ENCODE data around the gene NOL9.
A peak's percentile ranks its signal among the peaks of the same experiment; 100 is the strongest.
"Not testable (repeated sequence)": the region's sequence is repeated elsewhere in the genome, so short reads cannot be mapped to it uniquely, and the experiment has no call there.

Gene NOL9

DNA sequence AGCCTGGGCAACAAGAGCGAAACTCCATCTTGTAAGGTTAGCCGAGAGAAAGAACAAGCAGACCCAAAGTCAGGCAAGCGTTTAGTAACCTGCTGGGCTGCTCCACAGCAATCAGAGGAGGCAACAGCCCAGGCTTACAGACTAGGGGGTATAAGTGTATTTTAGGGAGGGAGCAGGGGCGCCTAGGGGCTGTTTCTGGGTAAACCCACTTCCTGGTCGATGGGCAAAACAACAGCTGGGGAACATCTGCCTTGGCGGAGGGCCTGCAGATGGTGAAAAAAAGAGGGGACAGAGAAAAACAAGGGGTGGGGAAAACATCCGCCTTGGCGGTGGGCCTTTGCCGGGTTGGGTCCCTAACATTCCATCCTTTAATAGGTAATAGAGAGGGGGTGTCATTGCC, 6.0 kb upstream of the NOL9 start:
- no peaks in the 10 kb centered on the region for H3K9me3 ChIP-seq
- TF ChIP-seq, protein P1, sequence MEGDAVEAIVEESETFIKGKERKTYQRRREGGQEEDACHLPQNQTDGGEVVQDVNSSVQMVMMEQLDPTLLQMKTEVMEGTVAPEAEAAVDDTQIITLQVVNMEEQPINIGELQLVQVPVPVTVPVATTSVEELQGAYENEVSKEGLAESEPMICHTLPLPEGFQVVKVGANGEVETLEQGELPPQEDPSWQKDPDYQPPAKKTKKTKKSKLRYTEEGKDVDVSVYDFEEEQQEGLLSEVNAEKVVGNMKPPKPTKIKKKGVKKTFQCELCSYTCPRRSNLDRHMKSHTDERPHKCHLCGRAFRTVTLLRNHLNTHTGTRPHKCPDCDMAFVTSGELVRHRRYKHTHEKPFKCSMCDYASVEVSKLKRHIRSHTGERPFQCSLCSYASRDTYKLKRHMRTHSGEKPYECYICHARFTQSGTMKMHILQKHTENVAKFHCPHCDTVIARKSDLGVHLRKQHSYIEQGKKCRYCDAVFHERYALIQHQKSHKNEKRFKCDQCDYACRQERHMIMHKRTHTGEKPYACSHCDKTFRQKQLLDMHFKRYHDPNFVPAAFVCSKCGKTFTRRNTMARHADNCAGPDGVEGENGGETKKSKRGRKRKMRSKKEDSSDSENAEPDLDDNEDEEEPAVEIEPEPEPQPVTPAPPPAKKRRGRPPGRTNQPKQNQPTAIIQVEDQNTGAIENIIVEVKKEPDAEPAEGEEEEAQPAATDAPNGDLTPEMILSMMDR (IDR thresholded peaks at IDR 0.05; ENCODE audit: low read depth, low read length): no peak
- H3K4me1 ChIP-seq: no peaks in the 10 kb centered on the region
- no peak overlapping the region for H3K4me3 ChIP-seq (ENCODE audit: low read depth, low read length)
- no peaks in the 10 kb centered on the region for H3K36me3 ChIP-seq
- peaks cover 5% of the 10 kb centered on the region for H3K27me3 ChIP-seq
- DNase-seq: no peak

DNA sequence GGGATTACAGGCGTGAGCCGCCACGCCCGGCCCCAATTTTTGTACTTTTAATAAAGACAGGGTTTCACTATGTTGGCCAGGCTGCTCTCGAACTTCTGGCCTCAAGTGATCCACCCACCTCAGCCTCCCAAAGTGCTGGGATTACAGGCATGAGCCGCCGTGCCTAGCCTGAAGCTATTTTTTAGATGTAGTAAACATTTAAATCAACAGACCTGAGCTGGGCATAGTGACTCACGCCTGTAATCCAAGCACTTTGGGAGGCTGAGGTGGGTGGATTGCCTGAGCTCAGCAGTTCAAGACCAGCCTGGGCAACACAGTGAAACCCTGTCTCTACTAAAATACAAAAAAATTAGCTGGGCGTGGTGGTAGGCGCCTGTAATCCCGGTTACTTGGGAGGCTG, 4.8 kb upstream of the NOL9 start:
- H3K27me3 ChIP-seq; H3K4me1 ChIP-seq; H3K4me3 ChIP-seq (ENCODE audit: low read depth, low read length); DNase-seq; H3K9me3 ChIP-seq; H3K36me3 ChIP-seq: not testable (repeated sequence)

DNA sequence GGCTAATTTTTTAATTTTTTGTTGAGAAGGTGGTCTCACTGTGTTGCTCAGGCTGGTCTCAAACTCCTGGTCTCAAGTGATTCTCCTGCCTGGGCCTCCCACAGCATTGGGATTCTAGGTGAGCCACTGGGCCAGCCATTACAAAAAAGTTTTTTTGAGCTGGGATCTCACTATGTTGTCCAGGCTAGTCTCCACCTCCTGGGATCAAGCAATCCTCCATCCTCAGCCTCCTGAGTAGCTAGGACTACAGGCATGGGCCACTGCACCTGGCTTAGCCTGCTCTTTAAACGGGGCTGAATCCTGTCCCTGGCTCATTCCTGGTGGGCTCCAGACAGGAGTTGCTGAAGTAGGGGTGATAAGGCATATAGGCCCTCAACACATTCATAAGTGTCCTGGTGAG, 3.3 kb upstream of the NOL9 start:
- peaks cover 4% of the 10 kb centered on the region for H3K4me1 ChIP-seq
- no peaks in the 10 kb centered on the region for H3K9me3 ChIP-seq
- no peaks in the 10 kb centered on the region for H3K27me3 ChIP-seq
- H3K4me3 ChIP-seq (ENCODE audit: low read depth, low read length): no peak overlapping the region
- no peak for DNase-seq
- no peaks in the 10 kb centered on the region for H3K36me3 ChIP-seq
- TF ChIP-seq, protein P1 (IDR thresholded peaks at IDR 0.05; ENCODE audit: low read depth, low read length): no peak

DNA sequence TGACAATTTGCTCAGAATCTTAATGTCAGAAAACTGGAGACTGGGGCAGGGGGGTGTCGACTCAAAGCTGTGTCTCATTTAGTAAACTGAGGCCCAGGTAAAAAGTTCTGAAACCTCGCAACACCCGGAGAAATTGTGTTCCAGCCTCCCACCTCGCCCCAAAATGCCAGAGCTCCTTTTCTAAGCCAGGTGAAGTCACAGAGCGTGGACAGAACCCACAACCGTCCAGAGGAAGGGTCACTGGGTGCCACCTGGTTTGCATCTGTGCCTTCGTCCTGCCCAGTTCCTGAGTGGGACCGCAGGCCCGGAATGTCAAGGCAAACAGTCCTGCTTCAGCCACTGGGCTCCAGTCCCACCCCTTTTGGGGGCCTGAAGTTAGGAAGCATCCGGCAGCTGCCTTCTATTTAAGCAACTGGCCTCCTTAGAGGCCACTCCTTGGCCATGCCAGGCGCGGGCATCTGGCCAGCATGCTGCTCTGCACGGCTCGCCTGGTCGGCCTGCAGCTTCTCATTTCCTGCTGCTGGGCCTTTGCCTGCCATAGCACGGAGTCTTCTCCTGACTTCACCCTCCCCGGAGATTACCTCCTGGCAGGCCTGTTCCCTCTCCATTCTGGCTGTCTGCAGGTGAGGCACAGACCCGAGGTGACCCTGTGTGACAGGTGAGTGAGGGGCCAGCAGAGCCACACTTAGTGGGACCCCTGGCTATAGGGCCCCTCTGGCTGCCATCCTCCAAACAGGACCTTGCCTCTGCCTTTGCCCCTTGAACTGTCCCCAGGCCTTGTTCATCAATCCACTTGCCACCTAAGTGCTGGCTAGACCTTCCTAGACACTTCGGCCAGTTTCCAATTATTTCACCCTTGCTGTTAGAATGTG, 830 bp upstream of the NOL9 start, which contains the start of gene TAS1R1:
Gene TAS1R1 (plus strand): TSS at position 401 of the 872 bp plus-strand sequence. CDS start 67 bp downstream, at position 468.
- H3K9me3 ChIP-seq: no peaks in the 10 kb centered on the region
- H3K4me1 ChIP-seq: peaks cover 4% of the 10 kb centered on the region
- H3K4me3 ChIP-seq (ENCODE audit: low read depth, low read length): peak within 1 kb of the TSS; percentile 86
- H3K36me3 ChIP-seq: no peaks in the 10 kb centered on the region
- TF ChIP-seq, protein P1 (IDR thresholded peaks at IDR 0.05; ENCODE audit: low read depth, low read length): no peak
- peak; percentile 22 for DNase-seq
- H3K27me3 ChIP-seq: no peaks in the 10 kb centered on the region

GRCh38 chr1:6547301-6547700, 7.0 kb downstream of the NOL9 start:
- Histone ChIP-seq H3K4me1 (no peaks in the 10 kb centered on the region), H3K9me3 (no peaks in the 10 kb centered on the region), H3K4me3 (ENCODE audit: low read depth, low read length) (no peak overlapping the region), H3K36me3 (peaks cover 7% of the 10 kb centered on the region), H3K27me3 (no peaks in the 10 kb centered on the region)
- TF ChIP-seq, protein P1 (IDR thresholded peaks at IDR 0.05; ENCODE audit: low read depth, low read length): 0 out of 2 replicates have a peak, but pooled peaks have one; percentile 4
- DNase-seq: no peak

GRCh38 chr1:6546326-6546725, 8.0 kb downstream of the NOL9 start:
- Histone ChIP-seq H3K4me3 (ENCODE audit: low read depth, low read length) (no peak overlapping the region), H3K9me3 (no peaks in the 10 kb centered on the region), H3K36me3 (peaks cover 7% of the 10 kb centered on the region), H3K4me1 (no peaks in the 10 kb centered on the region), H3K27me3 (no peaks in the 10 kb centered on the region)
- TF ChIP-seq, protein P1 (IDR thresholded peaks at IDR 0.05; ENCODE audit: low read depth, low read length): no peak
- DNase-seq: no peak
